NCI-H226 (cell line): ENCODE measurements around the gene TTYH1.
"Not testable (repeated sequence)": the region's sequence is repeated elsewhere in the genome, so short reads cannot be mapped to it uniquely, and the experiment has no call there.

Experiments
- DNase-seq: peaks from one replicate; pipeline ENCODE4 v3.0.0-alpha.2; 2015

The TTYH1 gene

GRCh38 chr19:54415208-54415900 lies at the start of gene TTYH1:
Gene TTYH1 (plus strand): TSS chr19:54415464. CDS start chr19:54415553, 89 bp downstream.
- DNase-seq: no peak

- not testable (repeated sequence) for DNase-seq
Observed at GRCh38 chr19:54365798-54366197, 49.5 kb upstream of the TTYH1 start.

- DNase-seq: no peak
Observed at GRCh38 chr19:54366811-54367210, 48.5 kb upstream of the TTYH1 start.

GRCh38 chr19:54369082-54369687 lies 46.1 kb upstream of the TTYH1 start:
- DNase-seq: no peak

- DNase-seq: not testable (repeated sequence)
Observed at GRCh38 chr19:54369688-54370433, 45.4 kb upstream of the TTYH1 start.

GRCh38 chr19:54370434-54370796 lies 44.8 kb upstream of the TTYH1 start:
- not testable (repeated sequence) for DNase-seq

- DNase-seq: not testable (repeated sequence)
Observed at GRCh38 chr19:54371453-54371852, 43.8 kb upstream of the TTYH1 start.

- DNase-seq: no peak
Observed at GRCh38 chr19:54373781-54374631, 41.3 kb upstream of the TTYH1 start.

GRCh38 chr19:54375181-54375938 lies 39.9 kb upstream of the TTYH1 start:
- DNase-seq: not testable (repeated sequence)

- no peak for DNase-seq
Observed at GRCh38 chr19:54376610-54377285, 38.5 kb upstream of the TTYH1 start.

GRCh38 chr19:54379187-54379678 lies 36.0 kb upstream of the TTYH1 start:
- no peak for DNase-seq

GRCh38 chr19:54380897-54381296 lies 34.4 kb upstream of the TTYH1 start:
- DNase-seq: no peak

GRCh38 chr19:54382041-54382440 lies 33.2 kb upstream of the TTYH1 start:
- DNase-seq: not testable (repeated sequence)

- DNase-seq: no peak
Observed at GRCh38 chr19:54383330-54383729, 31.9 kb upstream of the TTYH1 start.

- no peak for DNase-seq
Observed at GRCh38 chr19:54387991-54388801, 27.1 kb upstream of the TTYH1 start.

- DNase-seq: no peak
Observed at GRCh38 chr19:54388802-54389139, 26.5 kb upstream of the TTYH1 start.

GRCh38 chr19:54389553-54389952 lies 25.7 kb upstream of the TTYH1 start:
- DNase-seq: no peak

- DNase-seq: no peak
Observed at GRCh38 chr19:54390942-54391577, 24.2 kb upstream of the TTYH1 start.

GRCh38 chr19:54391589-54392061 lies 23.6 kb upstream of the TTYH1 start:
- DNase-seq: no peak

- DNase-seq: no peak
Observed at GRCh38 chr19:54392105-54392504, 23.2 kb upstream of the TTYH1 start.
